ENCODE results near the gene GNAQ.

The GNAQ gene

DNA sequence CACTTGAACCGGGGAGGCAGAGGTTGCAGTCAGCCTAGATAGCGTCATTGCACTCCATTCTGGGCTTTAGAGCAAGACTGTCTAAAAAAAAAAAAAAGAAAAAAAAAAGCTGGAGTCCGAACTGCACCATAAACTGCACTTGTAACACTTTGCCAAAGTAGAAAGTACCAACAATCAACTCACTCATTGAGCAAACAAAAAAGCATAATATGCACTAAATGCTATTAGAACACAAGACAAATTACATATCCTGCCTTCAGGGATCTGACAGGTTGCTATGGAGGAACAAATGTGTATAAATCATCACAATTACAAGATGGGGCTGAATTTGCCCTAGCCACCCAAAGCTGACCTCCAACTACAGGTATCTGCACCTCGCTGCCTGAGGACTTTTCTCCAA lies 27.9 kb downstream of the GNAQ start:
- no peak for DNase-seq (ENCODE audit: low read depth in 2 of 2)

DNA sequence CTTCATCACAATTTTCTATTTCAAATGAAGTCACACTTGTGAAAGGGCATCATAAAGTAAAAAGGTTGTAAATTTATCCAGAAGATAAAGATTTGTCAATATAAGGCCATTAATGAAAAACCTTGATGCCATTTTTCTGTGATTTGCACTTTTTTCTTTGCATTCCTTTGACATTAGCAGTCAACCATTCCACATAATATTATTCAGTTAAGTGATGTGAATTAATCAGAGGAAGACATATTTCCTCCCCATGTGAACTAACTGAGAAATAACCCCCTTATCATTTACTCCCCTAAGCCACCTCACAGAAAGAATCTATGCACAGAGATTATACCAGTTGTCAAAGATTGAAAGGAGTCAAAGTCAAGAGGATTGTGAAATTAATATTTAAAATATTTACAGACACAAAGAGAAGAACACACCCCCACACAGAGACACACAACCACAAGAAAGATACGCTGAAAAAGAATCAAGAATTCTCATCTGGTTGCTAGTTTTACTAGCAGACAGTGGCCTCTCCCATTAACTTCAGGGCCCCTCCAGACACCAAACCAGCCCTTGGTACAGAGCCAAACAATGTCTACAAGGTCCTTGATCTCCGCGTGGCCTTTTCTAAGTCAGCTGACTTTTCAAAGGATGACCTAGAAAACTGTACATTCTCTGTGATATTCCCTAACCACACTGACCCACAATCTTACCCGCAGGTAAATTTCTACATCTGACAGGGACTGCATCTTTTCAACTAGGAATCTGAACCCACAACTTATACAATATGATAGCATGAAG lies 29.5 kb downstream of the GNAQ start:
- DNase-seq (ENCODE audit: low read depth in 2 of 2), result no peak

DNA sequence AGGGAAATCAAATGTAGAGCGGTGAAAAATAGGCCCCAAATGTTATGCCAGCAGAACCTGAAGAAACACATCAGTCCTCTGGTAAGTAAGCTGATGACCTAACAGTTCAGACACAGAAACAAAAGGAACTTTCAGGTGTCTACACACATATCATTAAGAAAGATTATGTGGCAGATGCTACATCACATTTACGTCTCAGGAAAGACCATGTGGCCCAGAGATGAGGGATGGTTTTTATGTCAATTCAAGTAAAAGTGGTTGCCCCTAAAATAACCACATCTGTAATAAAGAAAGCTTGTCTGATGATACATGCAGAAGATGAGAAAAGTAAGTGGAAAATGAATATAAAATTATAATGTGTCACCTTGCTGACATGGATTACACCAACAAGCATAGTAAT lies 31.4 kb downstream of the GNAQ start:
- DNase-seq (ENCODE audit: low read depth in 2 of 2), result no peak

DNA sequence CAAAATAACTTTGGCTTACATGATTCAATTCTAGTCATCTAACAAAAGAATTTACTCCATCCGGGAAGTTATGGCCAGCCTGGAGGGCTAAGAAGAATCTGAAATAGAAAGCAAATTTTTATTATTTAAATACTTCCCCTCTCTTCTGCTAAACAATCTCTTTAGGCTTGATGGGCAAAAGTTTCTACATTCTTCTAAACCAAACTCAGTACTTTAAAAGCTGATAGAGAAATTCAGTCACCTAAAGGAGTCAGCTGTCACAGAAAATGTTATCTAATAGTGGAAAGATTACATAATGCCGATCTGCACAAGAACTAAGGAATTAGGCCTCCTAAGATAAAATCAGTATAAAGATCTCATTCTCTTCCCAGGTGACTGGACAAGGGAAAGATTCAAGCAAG lies 32.4 kb downstream of the GNAQ start:
- DNase-seq (ENCODE audit: low read depth in 2 of 2), result no peak

DNA sequence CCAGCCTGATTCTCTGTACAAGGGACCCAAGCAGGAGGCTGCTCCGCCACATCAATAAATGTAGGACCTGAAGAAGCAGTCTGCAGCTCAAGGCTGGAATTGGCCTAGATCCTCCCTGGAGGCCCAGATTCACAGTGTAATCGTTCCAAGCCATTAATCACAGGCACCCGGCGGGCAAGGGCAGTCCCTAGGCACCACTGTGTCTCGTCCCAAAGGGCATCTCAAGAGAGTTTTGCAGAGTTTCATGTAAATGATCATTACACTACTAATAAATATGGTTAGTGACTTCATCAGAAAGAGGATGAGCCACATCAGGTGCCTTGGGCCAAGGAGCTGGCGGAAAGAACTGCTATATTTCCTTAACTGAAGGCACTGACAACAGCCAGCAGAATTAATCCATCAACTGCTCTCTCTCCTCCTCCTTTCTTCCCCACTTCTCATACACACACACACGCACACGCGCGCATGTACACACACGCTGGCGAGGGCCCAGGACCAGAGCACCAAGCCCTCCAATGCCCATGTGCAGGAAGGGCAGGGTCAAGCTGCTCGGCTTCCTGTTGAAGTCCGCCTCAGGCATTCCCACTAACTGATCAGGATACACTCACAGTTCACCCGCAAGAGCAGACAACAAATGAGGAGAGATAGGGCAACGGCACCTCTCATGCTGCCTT lies 33.9 kb downstream of the GNAQ start:
- DNase-seq (ENCODE audit: low read depth in 2 of 2), result no peak

DNA sequence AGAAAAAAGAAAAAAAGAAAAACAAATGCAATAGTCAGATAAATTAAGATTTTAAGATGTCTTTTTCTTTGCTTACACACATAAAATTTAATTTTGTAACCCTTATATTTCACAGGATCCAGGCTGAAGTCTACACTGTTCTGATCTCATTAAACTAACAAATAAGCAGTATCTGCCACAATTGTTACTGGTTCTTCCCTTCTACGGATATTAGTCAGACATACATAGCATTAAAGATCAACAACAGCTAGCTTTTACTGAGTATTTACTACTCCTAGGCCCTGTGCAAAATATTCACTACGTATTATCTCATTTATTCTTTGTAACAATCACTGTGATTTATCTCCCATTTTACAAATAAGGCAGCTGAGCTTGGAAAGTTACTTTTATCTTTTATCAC lies 34.9 kb downstream of the GNAQ start:
- no peak for DNase-seq (ENCODE audit: low read depth in 2 of 2)

DNA sequence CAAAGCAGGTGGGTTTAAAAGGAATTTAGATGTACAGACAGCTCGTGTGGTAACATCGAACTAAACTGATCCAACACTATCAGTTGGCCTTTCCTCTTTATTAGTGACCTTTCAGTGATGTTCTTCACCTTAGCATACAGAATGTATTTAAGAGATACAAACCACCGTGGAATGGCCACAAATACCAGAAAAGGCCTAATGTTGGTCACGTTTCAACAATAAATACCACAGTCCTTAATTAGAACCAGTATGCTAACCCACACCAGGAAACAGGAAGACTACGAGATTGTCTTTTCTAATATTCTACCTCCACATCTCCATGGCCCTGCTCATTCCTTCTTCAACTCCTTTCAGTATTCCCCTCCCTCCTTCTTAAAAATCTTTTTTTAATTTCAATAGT lies 40.4 kb downstream of the GNAQ start:
- DNase-seq (ENCODE audit: low read depth in 2 of 2), result no peak

DNA sequence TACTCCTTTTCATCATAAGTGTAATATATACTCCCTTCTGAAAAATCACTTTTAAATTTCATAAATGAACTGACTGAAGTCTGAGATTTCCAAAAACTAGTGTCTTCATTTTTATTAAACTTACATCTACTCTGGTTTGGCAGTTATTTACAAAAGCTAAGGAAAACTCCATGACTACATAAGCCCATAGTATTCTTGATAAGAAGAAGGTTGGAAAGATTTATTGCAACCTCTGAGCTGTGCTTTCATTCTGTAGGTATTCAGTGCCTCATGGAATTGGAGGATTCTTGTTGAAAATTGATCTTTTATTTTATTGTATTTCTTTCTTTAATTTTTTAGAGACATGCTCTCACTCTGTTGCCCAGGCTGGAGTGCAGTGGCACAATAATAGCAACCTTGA lies 41.7 kb downstream of the GNAQ start:
- DNase-seq (ENCODE audit: low read depth in 2 of 2), result no peak

DNA sequence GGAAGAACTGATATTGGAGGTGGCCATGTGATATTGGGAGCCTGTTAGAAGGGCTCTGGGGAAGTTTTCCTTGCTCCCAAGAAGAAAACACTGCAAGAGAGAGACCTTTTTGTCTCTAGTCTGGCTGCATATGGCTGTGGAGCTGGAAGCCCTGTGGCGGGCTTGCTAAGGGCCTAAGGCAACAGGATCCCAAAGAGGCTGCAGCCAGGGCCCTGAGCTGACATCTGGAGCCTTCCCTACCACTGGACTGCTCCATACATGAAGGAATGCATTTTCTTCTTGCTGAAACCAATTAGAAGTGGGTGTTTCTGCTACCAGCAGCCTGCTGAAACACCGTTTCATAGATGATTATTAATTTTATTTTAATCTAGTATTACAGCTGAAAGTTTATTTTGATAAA lies 42.2 kb downstream of the GNAQ start:
- DNase-seq (ENCODE audit: low read depth in 2 of 2), result no peak

DNA sequence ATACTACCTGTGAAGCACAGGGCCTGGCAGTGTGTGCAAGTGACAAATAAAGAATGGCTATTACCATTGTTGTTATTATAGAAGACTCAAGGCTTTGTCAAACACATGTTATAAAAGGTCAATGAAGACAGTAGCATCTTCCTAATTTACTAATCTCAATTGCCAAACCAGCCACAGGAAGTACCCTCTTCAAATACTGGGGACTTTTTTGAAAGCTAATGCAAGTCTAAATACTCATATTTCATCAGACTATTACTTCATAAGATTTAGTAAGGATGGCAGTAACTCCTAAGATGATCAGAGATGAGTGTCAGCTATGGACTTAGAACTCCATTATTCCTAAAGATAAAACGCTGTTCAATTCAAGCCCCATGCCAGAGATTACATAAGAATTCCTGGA lies 43.0 kb downstream of the GNAQ start:
- no peak for DNase-seq (ENCODE audit: low read depth in 2 of 2)

DNA sequence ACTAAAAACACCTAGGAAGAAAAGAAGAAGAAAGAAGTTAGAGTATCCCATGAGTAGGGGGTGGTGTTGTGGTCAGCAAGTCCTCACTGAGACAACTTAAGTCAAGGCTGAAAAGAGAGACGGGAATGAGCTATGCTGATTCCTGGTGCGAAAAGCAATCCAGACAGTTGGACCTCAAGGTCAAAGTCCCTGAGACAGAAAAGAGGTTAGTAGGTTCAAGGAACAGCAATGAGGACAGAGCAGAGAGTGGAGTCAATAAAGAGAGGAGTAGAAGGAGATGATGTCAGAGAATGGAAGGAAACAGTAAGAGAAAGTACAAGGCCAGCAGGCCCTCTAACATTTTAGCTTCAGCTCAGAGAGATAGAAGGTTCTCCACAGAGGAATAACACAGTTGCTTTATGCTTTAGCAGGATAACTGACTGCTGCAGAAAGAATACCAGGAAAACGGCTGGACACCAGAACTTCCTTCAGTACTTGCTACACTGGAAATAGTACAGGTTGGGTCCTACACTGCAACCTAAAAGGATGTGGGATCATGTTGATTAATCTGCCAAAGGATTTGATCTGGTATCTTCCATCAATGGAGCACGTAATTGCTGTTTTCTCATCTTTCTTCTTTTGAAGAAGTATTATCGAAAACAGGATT lies 43.6 kb downstream of the GNAQ start:
- no peak for DNase-seq (ENCODE audit: low read depth in 2 of 2)

DNA sequence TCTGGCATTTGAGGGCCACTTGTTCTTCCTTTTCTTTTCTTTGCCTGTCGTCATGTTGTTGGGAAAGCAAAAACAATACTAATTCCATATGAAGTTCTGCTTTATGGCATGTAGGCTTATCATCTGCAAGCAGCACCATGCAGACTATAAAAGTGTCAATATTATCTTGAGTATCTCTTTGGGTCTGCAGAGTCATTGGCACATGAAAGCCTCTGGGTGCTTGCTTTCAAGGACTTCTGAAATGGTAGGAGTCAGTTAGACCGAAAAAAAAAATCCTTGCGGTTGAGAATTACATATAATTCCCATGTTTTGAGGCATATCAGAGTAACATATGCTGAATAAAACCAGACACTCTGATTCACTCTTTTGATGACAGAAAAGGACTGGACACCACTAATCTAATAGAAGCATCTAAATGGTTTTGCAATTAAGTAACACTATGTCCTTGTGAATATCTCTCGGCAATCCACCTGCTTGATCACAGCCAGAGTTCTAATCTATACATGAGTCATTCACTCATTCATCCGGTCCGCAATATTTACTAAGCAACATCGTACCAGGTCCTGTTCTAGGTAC lies 44.4 kb downstream of the GNAQ start:
- no peak for DNase-seq (ENCODE audit: low read depth in 2 of 2)

DNA sequence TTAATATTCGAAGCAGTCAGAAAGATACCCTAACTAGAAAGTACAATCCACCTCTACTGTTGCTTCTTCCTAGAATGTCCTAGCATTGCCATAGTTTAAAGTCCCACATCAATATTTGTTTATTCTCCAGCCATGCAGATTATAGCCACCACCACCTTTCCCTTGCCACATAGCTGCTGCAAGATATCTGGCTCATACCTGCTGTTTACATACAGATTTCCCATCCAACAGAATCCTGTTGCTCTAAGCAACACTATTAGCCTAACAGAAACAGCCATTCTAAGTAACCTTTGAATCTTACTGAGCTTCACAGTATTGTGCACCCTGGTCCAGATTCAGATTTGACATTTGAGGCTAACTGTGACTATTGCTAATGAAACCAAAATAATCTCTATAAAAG lies 45.6 kb downstream of the GNAQ start:
- DNase-seq (ENCODE audit: low read depth in 2 of 2), result no peak

DNA sequence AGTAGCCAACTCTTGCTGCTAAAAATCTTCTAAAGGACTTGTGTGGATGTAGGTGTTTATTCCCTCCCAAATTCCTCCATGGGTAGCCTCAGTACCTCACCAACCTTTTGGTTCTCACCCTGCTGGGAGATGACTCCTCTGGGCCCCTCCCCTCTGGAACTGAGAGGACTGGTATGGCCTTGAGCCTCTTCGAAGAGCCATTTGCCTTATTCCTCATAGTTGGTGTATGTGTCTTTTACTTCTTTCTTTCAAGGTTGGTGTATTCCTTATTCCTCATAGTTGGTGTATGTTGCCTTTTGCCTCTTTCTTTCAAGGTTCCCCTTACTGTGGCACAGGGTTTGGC lies 48.3 kb downstream of the GNAQ start:
- DNase-seq (ENCODE audit: low read depth in 2 of 2), result no peak

DNA sequence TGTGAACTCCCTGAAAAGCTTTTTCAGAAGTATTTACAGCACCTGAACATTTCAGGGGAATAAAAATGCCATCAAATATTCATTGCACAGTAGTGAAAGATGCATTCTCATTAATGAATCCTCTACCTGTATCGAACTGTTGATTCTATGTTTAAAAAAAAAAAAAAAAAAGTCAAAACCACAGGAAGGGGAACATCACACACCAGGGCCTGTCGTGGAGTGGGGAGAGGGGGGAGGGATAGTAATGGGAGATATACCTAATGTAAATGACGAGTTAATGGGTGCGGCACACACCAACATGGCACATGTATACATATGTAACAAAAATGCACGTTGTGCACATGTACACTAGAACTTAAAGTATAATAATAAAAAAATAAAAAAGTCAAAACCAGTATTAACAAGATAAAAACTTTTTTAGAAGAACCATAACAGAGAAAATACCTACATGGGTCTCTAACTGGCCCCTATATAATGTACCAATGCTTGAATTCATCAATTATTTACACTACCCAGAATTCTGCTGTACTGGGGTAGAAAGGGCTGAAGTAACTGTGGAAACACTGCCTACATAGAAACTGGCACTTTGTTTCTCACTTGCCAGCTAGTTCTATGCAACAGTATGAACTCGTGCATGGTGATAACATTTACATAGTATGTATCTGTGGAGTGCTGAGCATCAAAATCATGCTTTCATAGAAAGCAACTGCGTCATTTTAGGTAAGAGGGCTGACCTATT lies 48.9 kb downstream of the GNAQ start:
- DNase-seq (ENCODE audit: low read depth in 2 of 2), result no peak

DNA sequence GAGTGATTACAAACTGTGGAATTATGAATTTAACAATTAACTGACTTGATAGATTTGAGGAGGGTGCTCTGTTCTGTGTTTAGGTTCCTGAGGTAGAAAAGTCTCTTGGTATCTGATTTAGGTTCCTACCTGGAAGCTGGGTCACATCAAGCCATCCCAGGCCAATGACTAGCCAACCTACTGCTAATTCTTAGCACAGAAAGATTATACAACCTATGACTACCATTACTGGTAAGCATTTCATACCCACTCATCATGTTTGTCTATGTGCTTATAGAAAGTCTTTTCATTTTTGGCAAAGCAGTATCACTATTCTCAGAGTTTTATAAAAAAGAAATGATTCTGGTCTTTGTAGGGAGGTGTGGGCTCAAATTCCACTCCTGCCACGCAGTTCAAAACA lies 49.7 kb downstream of the GNAQ start:
- DNase-seq (ENCODE audit: low read depth in 2 of 2), result no peak

DNA sequence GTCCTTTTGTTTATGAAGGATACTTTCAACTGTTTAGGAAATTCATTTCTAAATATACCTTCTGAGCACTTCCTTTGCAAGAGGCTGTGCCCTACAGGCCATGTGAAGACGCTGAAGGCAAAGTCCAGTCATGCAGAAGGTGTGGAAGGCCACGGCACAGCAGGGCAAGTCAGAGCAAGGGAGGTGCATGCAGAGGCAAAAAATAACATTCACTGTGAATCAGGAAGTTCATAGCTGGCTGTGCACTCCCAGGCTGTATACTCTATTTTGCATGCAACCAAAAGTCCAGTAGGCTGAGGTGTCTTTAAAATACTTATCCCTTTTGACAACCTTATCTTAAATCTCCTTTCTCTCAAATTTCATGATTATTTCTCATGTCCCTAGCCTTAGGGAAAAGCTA lies 50.3 kb downstream of the GNAQ start:
- no peak for DNase-seq (ENCODE audit: low read depth in 2 of 2)

DNA sequence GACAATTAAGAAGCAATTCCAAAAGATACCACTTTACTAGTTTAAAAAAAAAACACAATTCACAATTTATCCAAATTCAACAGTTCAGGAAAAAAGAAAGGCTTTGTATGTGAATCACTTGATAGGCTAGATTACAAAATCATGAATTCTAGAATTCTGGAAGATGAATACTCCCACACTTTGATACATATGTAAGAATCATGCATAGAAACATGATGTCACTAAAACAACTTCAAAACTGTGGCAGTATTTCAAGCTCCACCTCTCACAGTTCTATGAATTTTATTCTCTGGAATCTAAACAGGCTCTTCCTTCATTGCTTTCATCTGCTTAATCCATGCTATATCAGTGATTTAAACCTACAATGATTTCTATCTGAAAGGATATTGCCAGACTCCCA lies 51.0 kb downstream of the GNAQ start:
- DNase-seq (ENCODE audit: low read depth in 2 of 2), result no peak

DNA sequence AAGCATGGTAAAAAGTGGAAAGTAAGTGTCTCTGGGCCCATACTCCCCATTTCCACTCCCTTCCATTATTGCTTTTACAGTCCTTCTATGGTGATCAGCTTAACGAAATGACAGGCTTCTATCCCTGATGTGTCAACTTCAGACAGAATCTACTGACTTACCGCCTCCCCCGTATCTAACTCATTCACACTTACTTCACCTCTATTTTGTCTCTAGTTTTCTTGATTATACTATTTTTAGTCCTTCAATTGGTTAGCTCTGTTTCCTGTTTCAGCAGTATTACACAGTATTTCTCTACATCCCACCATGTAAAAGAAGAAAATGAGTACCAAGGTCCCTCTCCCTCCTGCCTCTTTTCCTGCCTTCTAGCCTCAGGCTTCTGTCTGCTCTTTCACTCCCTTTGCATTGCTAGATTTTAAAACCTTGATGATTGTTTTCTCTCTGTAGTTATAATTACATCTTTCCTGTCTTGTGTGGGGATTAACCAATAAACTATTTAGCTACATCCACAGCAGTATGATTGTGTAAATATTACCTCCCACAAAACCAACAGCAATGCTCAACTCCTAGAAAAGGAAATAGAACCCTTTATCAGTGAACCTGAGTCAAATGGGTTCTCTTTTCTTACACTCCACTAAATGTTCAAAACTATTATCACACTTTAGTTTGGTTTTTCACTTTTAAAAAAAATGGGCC lies 53.4 kb downstream of the GNAQ start:
- no peak for DNase-seq (ENCODE audit: low read depth in 2 of 2)

DNA sequence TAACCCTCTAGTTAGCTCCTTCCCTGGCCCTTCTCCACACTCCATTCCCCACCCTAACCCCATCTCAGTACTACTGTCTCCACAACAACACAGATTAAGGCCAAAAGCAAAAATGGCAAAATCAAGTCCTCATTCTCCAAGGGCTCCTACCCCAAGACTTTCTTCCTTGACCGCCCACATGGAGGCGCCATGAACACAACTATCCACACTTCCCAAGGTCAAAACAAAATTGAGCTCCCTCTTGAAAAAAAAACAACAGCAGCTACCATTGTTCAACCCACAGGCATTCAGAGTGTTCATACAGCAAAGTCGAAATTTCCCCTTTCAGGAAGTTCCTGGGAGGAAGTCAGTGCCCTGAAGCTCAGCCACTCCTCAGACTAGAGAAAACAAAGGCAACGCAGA lies 54.4 kb downstream of the GNAQ start:
- DNase-seq (ENCODE audit: low read depth in 2 of 2), result peak; percentile 5 to 15

DNA sequence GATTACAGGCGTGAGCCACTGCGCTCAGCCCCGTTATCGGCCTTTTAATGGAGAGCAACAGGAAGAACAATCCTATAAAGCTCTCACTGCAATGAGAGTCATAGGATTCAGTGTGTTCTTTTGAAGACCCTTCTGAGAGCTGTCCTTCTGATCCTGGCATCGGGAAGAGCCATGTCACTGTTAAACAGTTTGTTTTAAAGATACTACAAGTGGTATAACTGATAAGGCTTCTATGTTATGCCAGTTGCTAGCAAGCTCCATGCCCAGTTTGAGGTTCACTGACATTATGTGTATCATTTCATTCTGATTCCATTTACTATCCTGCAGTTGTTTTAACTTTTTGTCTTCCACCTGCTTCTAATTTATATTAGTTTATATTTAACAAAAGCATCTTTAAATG lies 55.8 kb downstream of the GNAQ start:
- no peak for DNase-seq (ENCODE audit: low read depth in 2 of 2)

DNA sequence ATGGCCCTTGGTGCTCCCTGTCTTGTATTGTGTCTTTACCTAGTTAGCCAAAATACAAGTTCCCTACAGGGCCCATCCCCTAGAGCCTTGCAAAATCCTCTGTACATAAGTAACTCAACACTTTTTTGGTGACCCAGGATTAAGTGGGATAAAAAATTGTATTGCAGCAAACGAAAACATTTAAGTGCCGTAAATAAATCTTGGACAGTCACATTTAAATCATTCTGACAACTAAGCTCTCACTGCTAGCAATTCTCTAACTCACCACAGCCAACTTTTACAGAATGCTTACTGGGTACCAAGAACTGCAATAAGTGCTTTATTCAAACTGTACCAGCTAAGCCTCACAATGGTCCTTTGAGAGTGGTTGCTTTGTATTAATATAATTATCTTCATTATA lies 56.6 kb downstream of the GNAQ start:
- no peak for DNase-seq (ENCODE audit: low read depth in 2 of 2)
